ENCODE data around the gene BCAP31. TPM values are rescaled to one million over a fixed set of nuclear protein-coding genes. Genes with fewer than 3 reads are reported as not detected.
"Not testable (repeated sequence)": the region's sequence is repeated elsewhere in the genome, so short reads cannot be mapped to it uniquely, and the experiment has no call there.

Gene BCAP31
- total RNA-seq, 1 experiment from 2014 or later: 522 TPM

GRCh38 chrX:153708415-153708814, 15.8 kb downstream of the BCAP31 start:
- Histone ChIP-seq H3K4me3 (no peak overlapping the region), H4K20me1 (ENCODE audit: insufficient read depth) (peaks cover 13% of the 10 kb centered on the region), H3F3A (ENCODE audit: insufficient read depth, low read depth) (peaks cover 10% of the 10 kb centered on the region; the same call in 1 of the 2 replicates), H3K9me2 (ENCODE audit: insufficient read depth) (no peaks in the 10 kb centered on the region), H3K27ac (peak overlapping the region; percentile 74), H3K4me1 (replicated peaks; ENCODE audit: insufficient read depth) (peaks cover 17% of the 10 kb centered on the region), H3K36me3 (ENCODE audit: low read depth) (no peaks in the 10 kb centered on the region; the same call in 1 of the 2 replicates), H3K27me3 (ENCODE audit: insufficient read depth, low read depth) (no peaks in the 10 kb centered on the region), H3K79me2 (ENCODE audit: low read depth) (0 out of 2 replicates have a peak, but pooled peaks cover 7% of the 10 kb centered on the region), H3K9me3 (ENCODE audit: insufficient read depth, low read depth) (no peaks in the 10 kb centered on the region), H3K4me2 (no peak overlapping the region), H2AFZ (no peak overlapping the region)
- TF ChIP-seq CTCF (conservative IDR thresholded peaks at IDR 0.05) (peak; percentile 78), EZH2 (IDR thresholded peaks at IDR 0.05; ENCODE audit: low read depth) (no peak)
- no TSS peak for BruUV-seq (replicated peaks)
- intact Hi-C loops (cut with micrococcal nuclease; ENCODE audit: unreplicated experiment): loop anchor here (1.0 to 10.0 kb wide), 5 partner anchors 15 to 244 kb away; partner anchors contain the start of gene L1CAM
- ChIA-PET CTCF (interaction anchor here (0.6 to 1.6 kb wide), 3 partner anchors 40 to 220 kb away, joined by 3 to 5 read pairs (median 3); no protein-coding TSS in a partner anchor), POLR2A (ENCODE audit: unreplicated experiment) (no interaction called here)
- peak; percentile 90 to 92 for DNase-seq

- POLR2A ChIA-PET (ENCODE audit: unreplicated experiment): interaction anchor here (0.6 kb wide), 2 partner anchors 9 to 663 kb away, joined by 4 to 13 read pairs; no protein-coding TSS in a partner anchor
Measured at GRCh38 chrX:153707406-153707805, 16.8 kb downstream of the BCAP31 start.

GRCh38 chrX:153706799-153707198, 17.4 kb downstream of the BCAP31 start:
- Histone ChIP-seq H3K4me3 (no peak overlapping the region), H3K79me2 (ENCODE audit: low read depth) (0 out of 2 replicates have a peak, but pooled peaks cover 7% of the 10 kb centered on the region), H3K27me3 (ENCODE audit: insufficient read depth, low read depth) (no peaks in the 10 kb centered on the region), H3K4me2 (no peak overlapping the region), H3F3A (ENCODE audit: insufficient read depth, low read depth) (peaks cover 10% of the 10 kb centered on the region; the same call in 1 of the 2 replicates), H4K20me1 (ENCODE audit: insufficient read depth) (peaks cover 13% of the 10 kb centered on the region), H2AFZ (no peak overlapping the region), H3K9me3 (ENCODE audit: insufficient read depth, low read depth) (no peaks in the 10 kb centered on the region), H3K36me3 (ENCODE audit: low read depth) (no peaks in the 10 kb centered on the region; the same call in 1 of the 2 replicates), H3K4me1 (replicated peaks; ENCODE audit: insufficient read depth) (peaks cover 17% of the 10 kb centered on the region), H3K27ac (no peak overlapping the region), H3K9me2 (ENCODE audit: insufficient read depth) (no peaks in the 10 kb centered on the region)
- no TSS peak for BruUV-seq (replicated peaks)
- intact Hi-C loops (cut with micrococcal nuclease; ENCODE audit: unreplicated experiment): loop anchor here (5.0 to 10.0 kb wide), 3 partner anchors 99 to 246 kb away; partner anchors contain the start of gene L1CAM
- DNase-seq: no peak
- ChIA-PET POLR2A (ENCODE audit: unreplicated experiment) (no interaction called here), CTCF (interaction anchor here (0.6 kb wide), 1 partner anchor 26 kb away, joined by 3 read pairs; no protein-coding TSS in a partner anchor)
- TF ChIP-seq EZH2 (IDR thresholded peaks at IDR 0.05; ENCODE audit: low read depth) (no peak), CTCF (conservative IDR thresholded peaks at IDR 0.05) (no peak)

More at GRCh38 chrX:153707406-153707805, 16.8 kb downstream of the BCAP31 start:
- Histone ChIP-seq H3K4me2 (no peak overlapping the region), H3K79me2 (ENCODE audit: low read depth) (0 out of 2 replicates have a peak, but pooled peaks cover 7% of the 10 kb centered on the region), H2AFZ (no peak overlapping the region), H3K9me3 (ENCODE audit: insufficient read depth, low read depth) (no peaks in the 10 kb centered on the region), H3K27me3 (ENCODE audit: insufficient read depth, low read depth) (no peaks in the 10 kb centered on the region), H3F3A (ENCODE audit: insufficient read depth, low read depth) (peaks cover 10% of the 10 kb centered on the region; the same call in 1 of the 2 replicates), H3K27ac (no peak overlapping the region), H3K4me1 (replicated peaks; ENCODE audit: insufficient read depth) (peaks cover 17% of the 10 kb centered on the region), H3K4me3 (no peak overlapping the region), H3K9me2 (ENCODE audit: insufficient read depth) (no peaks in the 10 kb centered on the region), H3K36me3 (ENCODE audit: low read depth) (no peaks in the 10 kb centered on the region; the same call in 1 of the 2 replicates), H4K20me1 (ENCODE audit: insufficient read depth) (peaks cover 13% of the 10 kb centered on the region)
- DNase-seq: no peak
- BruUV-seq (replicated peaks): no TSS peak
- TF ChIP-seq EZH2 (IDR thresholded peaks at IDR 0.05; ENCODE audit: low read depth) (no peak), CTCF (conservative IDR thresholded peaks at IDR 0.05) (no peak)
- intact Hi-C loops (cut with micrococcal nuclease; ENCODE audit: unreplicated experiment): loop anchor here (5.0 to 10.0 kb wide), 3 partner anchors 100 to 245 kb away; partner anchors contain the start of gene L1CAM
- CTCF ChIA-PET: interaction anchor here (1.6 kb wide), 2 partner anchors 39 to 153 kb away, joined by 3 to 5 read pairs; no protein-coding TSS in a partner anchor

- intact Hi-C loops (cut with micrococcal nuclease; ENCODE audit: unreplicated experiment): loop anchor here (5.0 to 10.0 kb wide), 3 partner anchors 98 to 247 kb away; partner anchors contain the start of gene L1CAM
- H3K4me3 ChIP-seq; DNase-seq; H3K27me3 ChIP-seq (ENCODE audit: insufficient read depth, low read depth); H2AFZ ChIP-seq; BruUV-seq (replicated peaks); POLR2A ChIA-PET (ENCODE audit: unreplicated experiment); H3K9me3 ChIP-seq (ENCODE audit: insufficient read depth, low read depth); H3K36me3 ChIP-seq (ENCODE audit: low read depth); H3K4me2 ChIP-seq; H3K9me2 ChIP-seq (ENCODE audit: insufficient read depth); CTCF ChIA-PET; H3K27ac ChIP-seq; H3K79me2 ChIP-seq (ENCODE audit: low read depth): not testable (repeated sequence)
- Histone ChIP-seq H3F3A (ENCODE audit: insufficient read depth, low read depth) (peaks cover 10% of the 10 kb centered on the region; the same call in 1 of the 2 replicates), H3K4me1 (replicated peaks; ENCODE audit: insufficient read depth) (peaks cover 17% of the 10 kb centered on the region), H4K20me1 (ENCODE audit: insufficient read depth) (peaks cover 13% of the 10 kb centered on the region)
Measured at GRCh38 chrX:153705403-153706060, 18.7 kb downstream of the BCAP31 start.
